GM21360 (cell line): ENCODE measurements around the gene BMPR1B.
"Not testable (repeated sequence)": the region's sequence is repeated elsewhere in the genome, so short reads cannot be mapped to it uniquely, and the experiment has no call there.

Source experiments
- ATAC-seq: cut with Tn5 transposase; IDR thresholded peaks from one replicate; pipeline ENCODE4 v1.9.1; 2021; ENCODE audit warnings: mild to moderate bottlenecking, moderate library complexity; ENCODE audit not compliant: unreplicated experiment

Gene BMPR1B

DNA sequence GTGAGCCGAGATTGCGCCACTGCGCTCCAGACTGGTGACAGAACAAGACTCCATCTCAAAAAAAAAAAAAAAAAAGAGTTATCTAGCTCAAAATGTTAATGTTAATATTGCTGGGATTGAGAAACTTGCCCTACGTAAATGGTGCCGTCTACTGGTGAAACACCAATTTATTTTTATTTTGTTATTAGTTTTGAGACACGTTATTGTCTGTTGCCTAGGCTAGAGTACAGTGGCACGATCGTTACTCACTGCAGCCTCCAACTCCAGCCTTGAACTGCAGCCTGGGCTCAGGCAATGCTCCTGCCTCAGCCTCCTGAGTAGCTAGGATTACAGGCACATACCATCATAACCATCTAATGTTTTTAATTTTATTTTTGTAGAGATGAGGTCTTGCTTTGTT lies 262.8 kb downstream of the BMPR1B start:
- no peak for ATAC-seq

- ATAC-seq: no peak
These were observed 263.3 kb downstream of the BMPR1B start for GRCh38 chr4:95021099-95021498.

DNA sequence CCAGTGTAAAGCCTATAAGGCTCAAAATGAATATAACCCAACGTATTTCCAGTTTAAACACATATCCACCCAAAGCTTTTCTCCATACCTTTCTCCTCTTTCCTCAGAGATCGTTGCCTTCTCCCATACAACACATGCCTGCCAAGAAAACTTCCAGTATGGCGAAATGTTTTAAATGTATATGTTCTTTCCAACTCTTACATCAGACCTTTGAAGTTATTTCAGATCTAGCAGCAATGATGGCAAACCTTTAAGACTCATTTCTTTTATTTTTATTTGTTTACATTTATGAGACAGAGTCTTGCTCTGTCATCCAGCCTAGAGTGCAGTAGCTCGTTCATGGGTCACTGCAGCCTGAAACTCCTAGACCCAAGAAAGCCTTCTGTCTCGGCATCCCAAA lies 265.4 kb downstream of the BMPR1B start:
- ATAC-seq: no peak

GRCh38 chr4:95027905-95028618 lies 270.3 kb downstream of the BMPR1B start:
- ATAC-seq: no peak

- no peak for ATAC-seq
These were observed 281.0 kb downstream of the BMPR1B start for GRCh38 chr4:95038791-95039190.

DNA sequence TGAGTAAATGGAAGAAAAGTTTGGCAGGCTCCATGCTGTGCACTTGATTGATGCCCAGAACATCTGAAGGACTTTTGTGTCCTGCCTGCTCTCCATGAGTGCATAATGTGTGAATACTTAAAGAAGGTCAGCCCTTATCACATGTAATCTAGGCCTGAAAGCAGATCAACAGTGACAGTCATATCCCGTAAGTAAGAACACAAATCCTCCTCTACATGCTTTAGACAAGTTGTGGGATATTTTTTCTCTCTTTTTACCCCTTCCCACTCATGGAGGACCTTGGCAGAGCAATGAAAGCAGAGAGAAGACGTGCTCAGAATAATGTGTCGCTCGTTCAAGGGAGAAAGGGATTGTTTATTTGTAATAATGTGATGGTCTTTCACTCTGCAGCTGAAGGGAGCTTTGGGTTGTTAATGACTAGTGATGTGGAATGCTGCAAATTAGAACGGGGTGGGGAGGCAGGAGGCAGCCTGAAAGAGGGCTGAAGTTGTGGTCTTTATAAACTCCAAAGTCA lies 286.6 kb downstream of the BMPR1B start:
- ATAC-seq: no peak

GRCh38 chr4:95045429-95045828 lies 287.7 kb downstream of the BMPR1B start:
- no peak for ATAC-seq

GRCh38 chr4:95048296-95048695 lies 290.5 kb downstream of the BMPR1B start:
- no peak for ATAC-seq

GRCh38 chr4:95049551-95050233 lies 291.9 kb downstream of the BMPR1B start:
- no peak for ATAC-seq

- ATAC-seq: no peak
These were observed 293.4 kb downstream of the BMPR1B start for GRCh38 chr4:95050980-95051701.

GRCh38 chr4:95051702-95052020 lies 293.9 kb downstream of the BMPR1B start:
- no peak for ATAC-seq

GRCh38 chr4:95058991-95059390 lies 301.2 kb downstream of the BMPR1B start:
- no peak for ATAC-seq

- ATAC-seq: no peak
These were observed 301.9 kb downstream of the BMPR1B start for GRCh38 chr4:95059663-95060062.

DNA sequence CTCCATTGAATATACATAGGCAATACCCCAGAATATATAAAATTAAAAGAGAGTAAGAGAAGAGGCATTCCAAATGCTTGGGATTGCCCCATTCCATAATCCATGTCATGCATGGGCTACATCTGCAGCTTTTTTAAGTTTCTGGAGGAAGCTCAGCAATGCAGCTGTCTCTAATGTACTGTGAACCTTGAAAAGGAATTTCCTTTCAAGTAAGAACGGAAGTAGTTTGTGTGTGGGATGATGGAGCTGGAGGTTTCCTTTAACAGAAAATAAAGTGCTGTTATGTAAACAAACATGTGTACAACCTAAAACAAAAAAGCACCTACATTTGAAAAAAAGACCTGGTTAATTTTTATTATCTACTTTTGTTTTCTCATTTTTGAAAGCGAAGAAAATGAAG lies 303.5 kb downstream of the BMPR1B start:
- no peak for ATAC-seq

DNA sequence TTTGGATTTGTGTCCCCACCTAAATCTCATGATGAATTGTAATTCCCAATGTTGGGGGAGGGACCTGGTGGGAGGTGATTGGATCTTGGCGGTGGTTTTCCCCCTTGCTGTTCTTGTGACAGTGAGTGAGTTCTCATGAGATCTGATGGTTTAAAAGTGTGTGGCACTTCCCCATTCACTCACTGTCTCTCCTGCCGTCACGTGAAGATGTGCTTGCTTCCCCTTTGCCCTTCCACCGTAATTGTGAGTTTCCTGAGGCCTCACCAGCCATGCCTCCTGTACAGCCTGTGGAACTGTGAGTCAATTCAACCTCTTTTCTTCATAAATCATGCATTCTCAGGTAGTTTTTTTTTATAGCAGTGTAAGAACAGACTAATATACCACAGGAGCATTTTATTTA lies 304.0 kb downstream of the BMPR1B start:
- not testable (repeated sequence) for ATAC-seq

GRCh38 chr4:95066050-95066449 lies 308.3 kb downstream of the BMPR1B start:
- ATAC-seq: no peak

DNA sequence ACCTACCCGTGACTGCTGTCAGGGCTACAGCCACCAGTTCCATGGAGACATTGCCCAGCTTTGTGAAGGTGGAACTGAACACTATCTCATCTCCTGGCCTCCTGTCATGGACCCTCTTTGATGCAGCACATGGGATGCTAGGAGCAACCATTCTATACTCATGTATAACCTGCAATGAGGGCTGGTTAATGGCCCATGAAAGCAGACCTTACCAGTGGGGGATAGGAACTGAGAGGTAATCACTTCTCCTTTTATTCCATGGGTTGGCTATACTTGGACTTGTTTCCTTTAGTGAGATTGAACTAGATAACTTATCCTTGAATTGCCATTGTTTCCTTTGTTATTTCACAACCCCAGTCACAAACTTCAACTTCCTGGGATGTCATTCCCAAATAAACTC lies 310.6 kb downstream of the BMPR1B start:
- ATAC-seq: no peak

GRCh38 chr4:95068818-95069478 lies 311.2 kb downstream of the BMPR1B start:
- ATAC-seq: no peak

- ATAC-seq: no peak
These were observed 314.1 kb downstream of the BMPR1B start for GRCh38 chr4:95071851-95072250.

GRCh38 chr4:95073646-95074045 lies 315.9 kb downstream of the BMPR1B start:
- ATAC-seq: no peak

DNA sequence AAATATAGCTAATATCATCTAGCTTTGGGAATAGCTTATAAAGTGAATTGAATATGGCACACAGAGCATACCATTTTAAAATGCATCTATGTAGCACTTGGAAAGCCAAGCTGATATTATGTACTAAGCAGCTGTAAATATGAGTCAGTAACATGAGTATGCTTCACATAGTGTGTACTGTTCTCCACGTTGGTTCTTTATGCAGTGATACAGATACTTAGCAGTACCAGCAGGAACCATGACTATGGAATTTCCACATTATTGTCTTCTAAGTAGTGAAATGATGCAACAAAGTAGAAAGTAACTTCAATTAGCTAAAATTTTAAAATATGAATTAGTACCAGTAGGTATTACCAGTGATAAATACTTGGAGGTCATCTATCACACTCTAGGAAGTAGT lies 320.1 kb downstream of the BMPR1B start:
- no peak for ATAC-seq
